Osteoblast (primary cell): ENCODE measurements around the gene NPR3. TPM values are rescaled to one million over a fixed set of nuclear protein-coding genes. Genes with fewer than 3 reads are reported as not detected.
A peak's percentile ranks its signal among the peaks of the same experiment; 100 is the strongest.

ENCODE experiments used
- DNase-seq: peaks from one replicate; pipeline ENCODE4 v3.0.0; 2011; ENCODE audit warnings: low spot score, mixed read lengths; ENCODE audit not compliant: insufficient read length; ENCODE audit errors: missing footprints
- H2AFZ ChIP-seq: 2 replicates; pipeline ENCODE4 v1.6.0; 2011; ENCODE audit warnings: mild to moderate bottlenecking, low read length
- H3K27ac ChIP-seq: 2 replicates; pipeline ENCODE4 v1.5.1; 2011; ENCODE audit warnings: mild to moderate bottlenecking, low read depth, low read length, moderate library complexity
- H3K27me3 ChIP-seq: 2 replicates; pipeline ENCODE4 v1.6.0; 2012; ENCODE audit warnings: mild to moderate bottlenecking, control low read depth, inconsistent platforms, low read length, moderate library complexity; ENCODE audit not compliant: insufficient read depth
- H3K36me3 ChIP-seq: 2 replicates; pipeline ENCODE4 v1.5.1; 2011; ENCODE audit warnings: mild to moderate bottlenecking, low read length, control low read depth, moderate library complexity; ENCODE audit not compliant: insufficient read depth
- H3K4me1 ChIP-seq: 2 replicates; pipeline ENCODE4 v1.5.1; 2011; ENCODE audit warnings: mild to moderate bottlenecking, low read length, control low read depth, moderate library complexity; ENCODE audit not compliant: insufficient read depth
- H3K4me2 ChIP-seq: 2 replicates; pipeline ENCODE4 v1.6.0; 2011; ENCODE audit warnings: mild to moderate bottlenecking, low read length; ENCODE audit not compliant: insufficient read depth
- H3K4me3 ChIP-seq: fragments of 200-600 bp; sonication (generic); 3 replicates; pipeline ENCODE4 v1.5.1; 2012; ENCODE audit warnings: mild to moderate bottlenecking, low read length, inconsistent platforms; ENCODE audit not compliant: insufficient read depth
- H3K79me2 ChIP-seq: 2 replicates; pipeline ENCODE4 v1.6.0; 2012; ENCODE audit warnings: mild to moderate bottlenecking, low read length, control low read depth, inconsistent platforms; ENCODE audit not compliant: insufficient read depth
- H3K9me3 ChIP-seq: 2 replicates; pipeline ENCODE4 v1.5.1; 2011; ENCODE audit warnings: low read depth, low read length, control low read depth
- H4K20me1 ChIP-seq: 2 replicates; pipeline ENCODE4 v1.6.0; 2012; ENCODE audit warnings: mild to moderate bottlenecking, low read length, control low read depth; ENCODE audit not compliant: insufficient read depth
- CTCF ChIP-seq: IDR thresholded peaks from 2 replicates; pipeline ENCODE4 v1.5.1; 2011; ENCODE audit warnings: mild to moderate bottlenecking, low read depth, low read length, moderate library complexity; ENCODE audit errors: extremely low read depth
- total RNA-seq: library from RNA; depleted of rRNA; stranded (reverse); fragments of >200 nt; gene quantifications from 2 replicates; pipeline ENCODE4 v1.2.3, GENCODE V29; 2012

The NPR3 gene
- total RNA-seq, 1 donor: 92.3 TPM

DNA sequence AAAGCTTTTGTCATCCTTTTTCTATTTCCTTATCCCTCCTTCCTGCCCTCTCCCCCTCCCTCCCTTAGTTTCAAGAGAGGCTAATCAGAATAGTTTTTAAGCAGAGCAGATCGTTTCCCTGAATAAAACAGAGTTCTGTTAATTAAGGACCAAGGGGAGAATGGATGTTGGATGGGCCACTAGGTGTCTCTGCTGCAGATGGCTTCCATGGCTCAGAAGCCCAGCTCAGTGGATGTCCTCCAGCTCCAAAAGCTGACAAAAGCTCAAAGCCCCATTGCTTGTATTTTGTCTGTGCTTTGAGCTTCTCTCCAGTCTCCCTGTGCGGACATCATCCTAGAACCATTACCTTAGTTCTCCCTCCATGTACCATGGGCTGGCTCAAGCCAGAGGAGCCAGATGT lies 21.0 kb upstream of the NPR3 start:
- H3K9me3 ChIP-seq: no peaks in the 10 kb centered on the region
- peak overlapping the region; percentile 43 for H2AFZ ChIP-seq
- no peak overlapping the region for H3K4me3 ChIP-seq
- no peaks in the 10 kb centered on the region for H4K20me1 ChIP-seq
- no peaks in the 10 kb centered on the region for H3K79me2 ChIP-seq
- no peaks in the 10 kb centered on the region for H3K36me3 ChIP-seq
- H3K27ac ChIP-seq: no peak overlapping the region
- H3K4me1 ChIP-seq: peaks cover 35% of the 10 kb centered on the region
- H3K27me3 ChIP-seq: no peaks in the 10 kb centered on the region
- H3K4me2 ChIP-seq: no peak overlapping the region
- TF ChIP-seq CTCF: peak; percentile 36
- no peak for DNase-seq

GRCh38 chr5:32690666-32691065 lies 20.5 kb upstream of the NPR3 start:
- Histone ChIP-seq H3K79me2 (no peaks in the 10 kb centered on the region), H3K4me2 (no peak overlapping the region), H4K20me1 (no peaks in the 10 kb centered on the region), H3K27ac (no peak overlapping the region), H3K36me3 (no peaks in the 10 kb centered on the region), H3K9me3 (no peaks in the 10 kb centered on the region), H2AFZ (peak overlapping the region; percentile 43), H3K4me1 (peaks cover 35% of the 10 kb centered on the region), H3K27me3 (no peaks in the 10 kb centered on the region), H3K4me3 (no peak overlapping the region)
- no peak for DNase-seq
- TF ChIP-seq CTCF: no peak

DNA sequence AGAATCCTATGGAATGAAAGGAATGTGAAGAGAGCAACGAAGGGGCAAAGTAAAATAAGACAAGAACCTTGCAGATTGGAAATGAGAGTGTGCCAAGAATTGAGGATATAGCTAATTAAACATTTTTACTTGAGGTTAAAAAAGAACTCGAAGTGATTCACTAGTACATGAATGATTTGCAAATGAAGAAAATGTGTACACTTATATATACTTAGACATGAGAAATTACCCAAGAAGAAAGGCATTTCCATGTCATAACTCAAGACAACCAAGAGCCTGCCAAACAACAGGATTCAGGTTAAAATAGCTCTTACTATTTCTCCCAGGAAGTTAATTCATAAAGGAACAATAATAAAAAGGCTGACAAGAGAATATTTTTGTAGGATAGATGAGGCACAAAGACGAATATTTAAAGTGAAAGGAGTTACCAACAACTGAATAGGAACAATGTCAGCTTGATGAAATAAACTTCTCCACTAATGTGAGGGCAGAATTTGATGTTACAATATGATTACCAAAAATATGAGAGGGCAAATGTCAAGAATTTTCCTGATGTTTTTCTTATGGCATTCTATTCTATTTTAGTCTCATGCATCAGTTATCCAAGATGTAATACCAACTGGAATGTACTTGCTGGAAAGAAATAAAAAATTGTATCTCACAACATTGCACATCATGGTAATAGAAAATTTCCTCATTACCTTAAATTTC lies 18.9 kb upstream of the NPR3 start:
- peak overlapping the region; percentile 15 for H3K4me3 ChIP-seq
- H3K27ac ChIP-seq: peak overlapping the region; percentile 90
- no peaks in the 10 kb centered on the region for H3K27me3 ChIP-seq
- DNase-seq: peak; percentile 66
- no peaks in the 10 kb centered on the region for H3K36me3 ChIP-seq
- H3K4me1 ChIP-seq: peaks cover 31% of the 10 kb centered on the region
- TF ChIP-seq CTCF: no peak
- H3K9me3 ChIP-seq: no peaks in the 10 kb centered on the region
- H3K4me2 ChIP-seq: peak overlapping the region; percentile 66
- no peaks in the 10 kb centered on the region for H4K20me1 ChIP-seq
- H2AFZ ChIP-seq: no peak overlapping the region
- H3K79me2 ChIP-seq: no peaks in the 10 kb centered on the region

DNA sequence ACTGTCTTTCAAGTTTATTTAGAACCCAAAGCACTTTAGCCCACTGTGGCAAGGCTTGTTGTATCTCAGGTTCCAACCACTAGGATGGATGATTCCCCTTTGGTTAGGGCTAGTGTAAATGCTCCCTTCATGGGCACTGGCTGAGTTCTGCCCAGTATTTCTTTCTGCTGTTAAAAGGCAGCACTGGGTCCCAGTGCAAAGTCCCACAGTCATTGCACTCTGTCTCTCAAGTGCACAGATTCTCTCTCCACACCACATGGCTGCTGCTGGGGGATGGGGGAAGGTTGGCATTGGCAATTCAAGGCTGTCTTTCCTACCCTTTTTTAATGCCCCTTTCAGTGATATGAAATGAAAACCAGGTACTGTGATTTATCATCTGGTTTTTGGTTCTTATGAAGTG lies 7.2 kb upstream of the NPR3 start:
- Histone ChIP-seq H4K20me1 (no peaks in the 10 kb centered on the region), H3K9me3 (no peaks in the 10 kb centered on the region), H3K4me3 (no peak overlapping the region), H3K36me3 (no peaks in the 10 kb centered on the region), H3K79me2 (no peaks in the 10 kb centered on the region), H3K4me2 (no peak overlapping the region), H3K27ac (no peak overlapping the region), H2AFZ (peak overlapping the region; percentile 7), H3K4me1 (no peaks in the 10 kb centered on the region), H3K27me3 (no peaks in the 10 kb centered on the region)
- no peak for TF ChIP-seq CTCF
- DNase-seq: no peak
